K562 (cell line): ENCODE measurements around the gene SLC15A3. TPM values are rescaled to one million over a fixed set of nuclear protein-coding genes. Genes with fewer than 3 reads are reported as not detected.

Experiments
- ATAC-seq: fragments of 200-7000 bp; cut with Tn5 transposase; 3 replicates; pipeline ENCODE4 v1.9.1; 2020; ENCODE audit warnings: moderate library complexity
- BruUV-seq: library from RNA; stranded (reverse); fragments of 400-500 nt; replicated peaks from 2 replicates; lab custom pipeline; 2021; lab: Mats Ljungman, UMichigan
- CTCF ChIA-PET: fragments of 300-600 bp; formaldehyde crosslinking; extraction: SDS; loops from one replicate; lab custom pipeline; 2021; ENCODE audit warnings: low intra/inter-chr PET ratio; lab: Yijun Ruan, JAX
- POLR2A ChIA-PET: fragments of 300-600, 350-650 bp; sonication (Branson Sonifier 250); formaldehyde crosslinking; extraction: SDS; loops from one replicate; lab custom pipeline; 2021; ENCODE audit warnings: antibody characterized with exemption, inconsistent platforms; lab: Yijun Ruan, JAX
- DNase-seq, 4 experiments: peaks; one replicate each; pipeline versions ENCODE4 v3.0.0 to v3.0.0-alpha.2; 2011 to 2018; ENCODE audit warnings: low spot score in 3 of 4, mixed read lengths in 3 of 4; ENCODE audit errors: extremely low read depth in 1 of 4
- FAIRE-seq: peaks from 2 replicates; lab custom pipeline; 2011; peaks lifted over from hg19 to GRCh38; lab: Jason Lieb, UNC
- H2AFZ ChIP-seq: 2 replicates; pipeline ENCODE4 v1.6.0; 2011; ENCODE audit warnings: low read depth, low read length, control low read depth, inconsistent platforms
- H3K27ac ChIP-seq: fragments of 200-600 bp; 3 replicates; pipeline ENCODE4 v1.8.0; 2011; ENCODE audit warnings: low read depth, mild to moderate bottlenecking, control low read depth, inconsistent platforms, low read length, moderate library complexity, mixed read lengths; ENCODE audit errors: extremely low read depth
- H3K27me3 ChIP-seq, 2 experiments: fragments of 300-600 bp in 1 of 2; 2 replicates in 1 of 2; 3 replicates in 1 of 2; pipeline versions ENCODE4 v1.6.0 to v1.8.0; 2011; ENCODE audit warnings: inconsistent platforms in 2 of 2, low read length in 2 of 2, mild to moderate bottlenecking in 1 of 2, mixed read lengths in 1 of 2, moderate library complexity in 1 of 2; ENCODE audit not compliant: control insufficient read depth in 2 of 2, insufficient read depth in 2 of 2
- H3K36me3 ChIP-seq: fragments of 300-600 bp; 3 replicates; pipeline ENCODE4 v1.8.0; 2011; ENCODE audit warnings: mild to moderate bottlenecking, low read length, inconsistent platforms; ENCODE audit not compliant: control insufficient read depth, insufficient read depth
- H3K4me1 ChIP-seq, 2 experiments: fragments of 200-600 bp in 1 of 2; replicated peaks in 1 of 2; 2 replicates in 1 of 2; 3 replicates in 1 of 2; pipeline versions ENCODE4 v1.5.1 to v1.8.0; 2011; ENCODE audit warnings: inconsistent platforms in 2 of 2, low read length in 2 of 2, mild to moderate bottlenecking in 1 of 2, mixed read lengths in 1 of 2, moderate library complexity in 1 of 2; ENCODE audit not compliant: control insufficient read depth in 2 of 2, insufficient read depth in 2 of 2
- H3K4me2 ChIP-seq: 2 replicates; pipeline ENCODE4 v1.6.1; 2011; ENCODE audit warnings: low read length, control low read depth, inconsistent platforms, mixed read lengths; ENCODE audit not compliant: insufficient read depth
- H3K4me3 ChIP-seq: fragments of 200-600 bp; sonication (generic), shearing (Covaris generic); 2 replicates; pipeline ENCODE4 v1.5.1; 2016; ENCODE audit warnings: control low read depth, inconsistent platforms
- H3K79me2 ChIP-seq: fragments of 200-600 bp; 3 replicates; pipeline ENCODE4 v1.8.0; 2011; ENCODE audit warnings: low read length, inconsistent platforms; ENCODE audit not compliant: control insufficient read depth, insufficient read depth
- H3K9ac ChIP-seq, 2 experiments: 2 replicates each; pipeline versions ENCODE4 v1.6.0 to v1.6.1; 2011; ENCODE audit warnings: low read depth in 2 of 2, low read length in 2 of 2, control low read depth in 1 of 2, inconsistent platforms in 1 of 2, mild to moderate bottlenecking in 1 of 2, mixed read lengths in 1 of 2; ENCODE audit not compliant: insufficient read depth in 1 of 2
- H3K9me1 ChIP-seq: one replicate; pipeline ENCODE4 v1.6.0; 2011; ENCODE audit warnings: inconsistent platforms, mild to moderate bottlenecking, low read length, moderate library complexity; ENCODE audit not compliant: control insufficient read depth, insufficient read depth
- H3K9me3 ChIP-seq: replicated peaks from 2 replicates; pipeline ENCODE4 v1.5.1; 2011; ENCODE audit warnings: low read depth, low read length, inconsistent platforms; ENCODE audit not compliant: control insufficient read depth, insufficient read depth
- H4K20me1 ChIP-seq: replicated peaks from 2 replicates; pipeline ENCODE4 v1.6.1; 2011; ENCODE audit warnings: low read length, inconsistent platforms, mixed read lengths; ENCODE audit not compliant: control insufficient read depth, insufficient read depth
- GTF2B ChIP-seq: IDR thresholded peaks from 2 replicates; pipeline ENCODE4 v1.6.1; 2011; ENCODE audit not compliant: insufficient read length; ENCODE audit errors: extremely low read depth
- KAT8 ChIP-seq: fragments of 450-650 bp; IDR thresholded peaks from 2 replicates; pipeline ENCODE4 v1.6.1; 2016; ENCODE audit warnings: low read depth, mild to moderate bottlenecking
- NFIC ChIP-seq: fragments of 450-650 bp; IDR thresholded peaks from 2 replicates; pipeline ENCODE4 v1.6.1; 2017; ENCODE audit warnings: mild to moderate bottlenecking, inconsistent platforms
- NRF1 ChIP-seq, 2 experiments: fragments of 450-650 bp; IDR thresholded peaks in 1 of 2; conservative IDR thresholded peaks in 1 of 2; 2 replicates each; pipeline ENCODE4 v1.6.1; 2014; ENCODE audit warnings: mild to moderate bottlenecking in 2 of 2
- OTX1 ChIP-seq: fragments of 450-650 bp; formaldehyde crosslinking; IDR thresholded peaks from 2 replicates; pipeline ENCODE4 v1.4.0; 2022; ENCODE audit warnings: mild to moderate bottlenecking
- TCF15 ChIP-seq: fragments of 250-450 bp; sonication (Bioruptor Pico); IDR thresholded peaks from 2 replicates; pipeline ENCODE4 v1.8.0; 2022; ENCODE audit warnings: moderate library complexity, mild to moderate bottlenecking, inconsistent platforms
- ZBTB43 ChIP-seq: sonication (generic); formaldehyde crosslinking; IDR thresholded peaks from 2 replicates; pipeline ENCODE4 v1.8.0; 2023; ENCODE audit warnings: mild to moderate bottlenecking, missing genetic modification reagents
- ZFPM2 ChIP-seq: fragments of 250-450 bp; sonication (Bioruptor Pico); IDR thresholded peaks from 2 replicates; pipeline ENCODE4 v1.5.1; 2022; ENCODE audit warnings: mild to moderate bottlenecking
- ZNF212 ChIP-seq: fragments of 450-650 bp; formaldehyde crosslinking; IDR thresholded peaks from 2 replicates; pipeline ENCODE4 v1.4.0; 2020; ENCODE audit warnings: mild to moderate bottlenecking
- ZNF23 ChIP-seq: fragments of 250-450 bp; sonication (Bioruptor Pico); IDR thresholded peaks from 2 replicates; pipeline ENCODE4 v1.4.0; 2020; ENCODE audit warnings: mild to moderate bottlenecking
- ZNF274 ChIP-seq: IDR thresholded peaks from 2 replicates; pipeline ENCODE4 v1.6.1; 2011; ENCODE audit warnings: low read depth, mild to moderate bottlenecking, low read length, moderate library complexity, borderline replicate concordance
- ZNF518B ChIP-seq: fragments of 250-450 bp; sonication (Bioruptor Pico); IDR thresholded peaks from 2 replicates; pipeline ENCODE4 v1.5.0; 2021; ENCODE audit warnings: mild to moderate bottlenecking, moderate library complexity
- ZNF668 ChIP-seq: fragments of 250-450 bp; sonication (Bioruptor Pico); IDR thresholded peaks from 2 replicates; pipeline ENCODE4 v1.8.0; 2022; ENCODE audit warnings: mild to moderate bottlenecking, inconsistent platforms
- WGBS: fragments of 100-300 bp; shearing (Covaris generic); methylation state at CpG from one replicate; pipeline ENCODE4 v1.1.6; 2016; ENCODE audit warnings: low coverage, mixed read lengths; ENCODE audit not compliant: insufficient coverage; ENCODE audit errors: missing lambda C conversion rate; 5-methylcytosine and 5-hydroxymethylcytosine counted together
- in situ Hi-C: fragments of 300-500 bp; cut with MboI; formaldehyde crosslinking; loops from 4 replicates; pipeline ENCODE4 v1.15.0; 2018; ENCODE audit warnings: inconsistent platforms, mixed read lengths
- intact Hi-C: fragments of 100-400 bp; cut with micrococcal nuclease; formaldehyde crosslinking; loops from 2 replicates; pipeline ENCODE4 v1.14.2; 2022
- polyA plus RNA-seq, 8 experiments: library from polyadenylated mRNA; depleted of rRNA in 4 of 8; stranded (reverse) in 5 of 8; unstranded in 3 of 8; fragments of >200 nt; fragmentation: Nextera tagmentation in 2 of 8; fragmentation: Illumina TruSeq in 1 of 8; extraction: Ambion mirVana in 2 of 8; extraction: Trizol in 1 of 8; gene quantifications; 2 replicates each; pipeline versions ENCODE4 v1.2.1 to v1.2.3, GENCODE V29; 2011 to 2014; ENCODE audit warnings: inconsistent platforms in 1 of 8, missing spikeins in 1 of 8
- total RNA-seq, 7 experiments: library from RNA; depleted of rRNA in 6 of 7; stranded (reverse); fragments of >200 nt in 6 of 7; fragmentation: Illumina TruSeq in 2 of 7; extraction: Trizol in 2 of 7; gene quantifications; 2 replicates each; pipeline versions ENCODE4 v1.2.1 to v1.2.3, GENCODE V29; 2011 to 2021; ENCODE audit warnings: low replicate concordance in 1 of 7

Gene SLC15A3
- total and polyA plus RNA-seq, 9 of the 15 experiments (the other 6 are each of a cell fraction or from before 2014, with no cell fraction given) = 0.07 to 0.27 TPM; not detected in 7

DNA sequence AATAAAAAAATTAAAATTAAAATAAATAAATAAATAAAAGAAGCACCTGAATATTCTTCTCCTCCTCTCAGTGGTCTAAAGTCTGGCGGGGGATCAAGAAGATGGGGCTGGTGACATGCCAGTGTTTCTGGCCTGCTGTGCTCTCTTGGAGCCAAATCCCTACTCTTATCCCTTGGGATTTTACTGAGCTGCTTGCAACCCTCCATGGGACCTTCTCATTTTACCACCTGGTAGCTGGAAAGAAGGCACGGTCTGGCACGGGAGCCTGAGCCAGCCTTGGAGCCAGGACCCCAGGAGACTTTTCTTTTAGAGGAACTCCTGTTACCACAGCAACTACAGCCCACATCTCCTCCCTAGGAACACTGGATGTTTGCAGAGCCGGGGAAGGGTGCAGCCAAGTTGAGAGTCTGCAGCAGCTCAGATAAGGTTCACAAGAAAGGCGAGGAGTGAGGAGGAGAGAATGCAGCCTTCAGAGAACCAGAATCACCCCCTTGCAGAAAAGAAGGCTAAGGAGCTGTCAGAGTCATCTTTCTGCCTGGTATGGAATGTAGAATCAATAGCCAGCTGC is 41.0 kb upstream of the SLC15A3 start (continued):
- TF ChIP-seq ZNF518B (CRISPR knock-in tag) (no peak), OTX1 (CRISPR knock-in tag) (no peak)
- TF ChIP-seq, all 486 proteins: peak for 8

- in situ Hi-C loops = no loop called here
- WGBS = 0% methylated on average over 4 of the region's 4 CpGs
- Histone ChIP-seq H3K4me1 (peaks cover 0 to 6% of the 10 kb centered on the region in 2 experiments; a peak in 1 of 5 replicates), H3K27ac (no peak overlapping the region), H3K36me3 (no peaks in the 10 kb centered on the region), H3K4me3 (no peak overlapping the region), H4K20me1 (peaks cover 7% of the 10 kb centered on the region; the same call in 1 of the 2 replicates), H3K9ac (no peak overlapping the region), H3K9me1 (no peaks in the 10 kb centered on the region), H3K79me2 (no peaks in the 10 kb centered on the region), H3K4me2 (no peak overlapping the region), H2AFZ (no peak overlapping the region), H3K27me3 (peaks cover 40 to 73% of the 10 kb centered on the region in 2 experiments), H3K9me3 (no peaks in the 10 kb centered on the region)
- intact Hi-C loops = no loop called here
- ATAC-seq (no peak), FAIRE-seq (no peak), DNase-seq (no peak)
- POLR2A ChIA-PET = interaction anchor here (0.6 to 1.4 kb wide), 2 partner anchors 13 to 15 kb away, joined by 3 to 4 read pairs; no protein-coding TSS in a partner anchor
- BruUV-seq = no TSS peak
- CTCF ChIA-PET = interaction anchor here (0.7 kb wide), 1 partner anchor 49 kb away, joined by 3 read pairs; no protein-coding TSS in a partner anchor
- TF ChIP-seq GTF2B (no peak), NFIC (no peak), ZNF23 (no peak), NRF1 (conservative IDR thresholded peaks at IDR 0.05 in 1 of 2, IDR thresholded peaks at IDR 0.05 in 1 of 2) (no peak), TCF15 (CRISPR knock-in tag) (no peak), ZNF668 (CRISPR knock-in tag) (no peak), ZNF212 (no peak), ZNF274 (no peak), KAT8 (no peak), ZBTB43 (no peak), ZFPM2 (CRISPR knock-in tag) (no peak)
Measured at GRCh38 chr11:60991457-60991856, 39.5 kb upstream of the SLC15A3 start.
